Hepatic stellate cell (primary cell): Measurements from ENCODE around the gene SF3B3.
A peak's percentile ranks its signal among the peaks of the same experiment; 100 is the strongest.

Experiments
- DNase-seq: peaks from one replicate; pipeline ENCODE4 v3.0.0; 2011; ENCODE audit warnings: low spot score

Gene SF3B3

DNA sequence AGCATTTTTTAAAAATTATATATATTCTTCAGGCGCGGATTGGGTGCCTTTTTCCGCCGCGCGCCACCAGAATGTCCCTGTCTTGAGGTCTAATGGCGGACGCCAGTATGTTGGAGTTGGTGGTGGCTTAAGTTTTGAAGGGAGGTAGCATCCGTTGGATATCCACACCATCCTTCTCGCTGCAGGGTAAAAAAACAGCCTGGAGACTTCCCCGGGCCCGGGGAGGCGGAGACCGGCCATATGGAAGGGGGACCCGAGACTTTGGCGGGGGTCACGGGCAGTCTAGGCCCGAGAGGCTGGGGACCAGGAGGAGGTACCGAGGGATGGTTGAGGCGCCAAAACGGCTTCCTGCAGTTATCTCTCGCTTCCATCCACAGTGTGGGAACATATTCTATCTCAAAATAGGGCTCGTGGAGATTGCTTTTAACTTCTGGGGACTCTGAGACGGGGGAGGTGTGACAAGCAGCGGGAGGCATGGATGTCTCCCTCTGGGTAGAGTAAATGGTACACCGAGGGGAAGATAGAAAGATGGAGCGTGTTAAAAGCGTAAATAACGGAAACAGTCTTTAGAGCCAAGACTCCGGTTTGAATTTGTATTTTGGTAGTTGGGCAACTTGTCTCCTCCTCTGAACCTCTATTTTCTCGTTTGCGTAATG lies at the start of gene SF3B3:
Gene SF3B3 (plus strand): TSS at position 74 of the 656 bp plus-strand sequence. CDS start 2,841 bp downstream, outside the sequence.
- DNase-seq, result peak; percentile 60

DNA sequence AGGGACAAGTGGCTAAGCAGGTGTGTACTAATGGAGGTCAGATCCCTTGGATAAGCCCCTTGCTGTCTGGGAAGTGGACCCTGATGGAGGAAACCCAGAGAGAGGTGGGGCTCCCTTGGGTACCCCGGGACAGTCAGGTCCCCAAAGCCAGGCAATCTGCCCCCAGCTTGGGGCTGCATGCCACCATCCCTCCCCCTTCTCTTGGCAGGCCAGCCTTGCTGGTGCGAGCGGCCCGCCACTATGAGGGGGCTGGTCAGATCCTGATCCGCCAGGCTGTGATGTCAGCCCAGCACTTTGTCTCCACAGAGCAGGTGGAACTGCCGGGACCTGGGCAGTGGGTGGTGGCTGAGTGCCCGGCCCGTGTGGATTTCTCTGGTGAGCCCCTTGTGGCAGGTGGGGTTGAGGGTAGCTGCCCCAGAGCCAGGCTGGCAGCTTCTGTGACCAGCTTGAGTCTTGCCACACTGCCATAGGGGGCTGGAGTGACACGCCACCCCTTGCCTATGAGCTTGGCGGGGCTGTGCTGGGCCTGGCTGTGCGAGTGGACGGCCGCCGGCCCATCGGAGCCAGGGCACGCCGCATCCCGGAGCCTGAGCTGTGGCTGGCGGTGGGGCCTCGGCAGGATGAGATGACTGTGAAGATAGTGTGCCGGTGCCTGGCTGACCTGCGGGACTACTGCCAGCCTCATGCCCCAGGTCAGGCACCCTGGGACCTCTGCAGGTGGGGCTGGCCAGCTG lies 49.1 kb upstream of the SF3B3 start:
- DNase-seq, result no peak

DNA sequence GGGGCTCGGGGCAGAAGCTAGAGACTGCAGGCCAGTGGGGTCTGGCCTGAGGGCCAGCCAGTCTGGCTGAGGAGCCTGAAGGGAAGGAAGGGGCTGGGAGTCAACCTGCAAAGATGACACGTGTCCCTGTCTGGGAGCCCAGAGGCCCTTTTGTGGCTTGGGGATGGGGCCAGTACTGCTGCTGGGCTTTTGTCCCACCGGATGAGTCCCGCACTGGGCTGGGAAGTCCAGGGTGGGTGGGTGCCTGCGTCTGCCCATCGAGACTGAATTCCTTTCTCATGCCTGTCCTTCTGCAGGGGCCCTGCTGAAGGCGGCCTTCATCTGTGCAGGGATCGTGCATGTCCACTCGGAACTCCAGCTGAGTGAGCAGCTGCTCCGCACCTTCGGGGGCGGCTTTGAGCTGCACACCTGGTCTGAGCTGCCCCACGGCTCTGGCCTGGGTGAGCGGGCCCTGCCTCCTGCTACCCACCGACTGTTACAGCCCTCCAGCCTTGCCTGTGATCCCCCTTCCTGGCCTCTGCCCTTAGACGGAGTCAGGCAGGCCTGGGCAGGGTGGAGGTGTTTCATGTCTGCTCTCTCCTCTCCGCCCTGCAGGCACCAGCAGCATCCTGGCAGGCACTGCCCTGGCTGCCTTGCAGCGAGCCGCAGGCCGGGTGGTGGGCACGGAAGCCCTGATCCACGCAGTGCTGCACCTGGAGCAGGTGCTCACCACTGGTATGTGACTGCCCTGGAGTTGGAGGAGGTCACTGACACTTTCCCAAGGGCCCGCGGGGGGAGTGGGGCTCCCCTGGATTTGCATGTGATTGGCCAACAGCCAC lies 48.4 kb upstream of the SF3B3 start:
- no peak for DNase-seq

DNA sequence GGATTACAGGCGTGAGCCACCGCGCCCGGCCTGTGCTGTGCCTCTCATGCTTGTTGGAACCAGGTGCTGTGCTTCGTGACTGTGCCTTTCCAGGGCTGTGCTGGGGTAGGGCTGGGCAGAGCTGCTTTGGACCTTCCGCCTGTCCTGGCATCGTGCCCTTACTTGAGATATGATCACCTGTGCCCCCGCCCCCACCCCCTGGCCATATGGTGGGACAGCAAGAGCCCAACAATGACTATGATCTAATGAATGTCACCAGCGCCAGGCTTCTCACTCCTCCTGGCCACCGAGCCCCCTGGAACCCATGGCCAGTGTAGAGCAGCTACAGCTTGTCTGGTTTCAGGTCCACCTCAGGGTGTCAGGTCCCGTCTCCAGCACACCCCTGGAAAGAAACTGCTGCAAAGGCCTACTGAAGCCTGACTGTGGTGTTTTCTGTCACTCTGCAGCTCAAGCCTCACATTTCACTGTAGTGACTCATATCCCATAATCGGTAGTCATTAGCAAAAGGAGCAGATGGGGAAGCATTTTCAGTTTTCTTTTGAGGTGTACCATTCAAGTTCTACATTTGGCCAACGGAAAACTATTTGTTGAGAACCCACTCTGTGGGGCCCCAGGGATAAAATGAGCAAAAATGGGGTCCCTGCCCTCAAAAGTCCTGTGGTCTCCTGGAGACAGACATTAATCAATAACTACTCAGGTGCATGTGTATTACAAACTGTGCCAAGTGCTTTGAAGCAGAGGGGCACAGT lies 47.2 kb upstream of the SF3B3 start:
- peak; percentile 97 for DNase-seq

DNA sequence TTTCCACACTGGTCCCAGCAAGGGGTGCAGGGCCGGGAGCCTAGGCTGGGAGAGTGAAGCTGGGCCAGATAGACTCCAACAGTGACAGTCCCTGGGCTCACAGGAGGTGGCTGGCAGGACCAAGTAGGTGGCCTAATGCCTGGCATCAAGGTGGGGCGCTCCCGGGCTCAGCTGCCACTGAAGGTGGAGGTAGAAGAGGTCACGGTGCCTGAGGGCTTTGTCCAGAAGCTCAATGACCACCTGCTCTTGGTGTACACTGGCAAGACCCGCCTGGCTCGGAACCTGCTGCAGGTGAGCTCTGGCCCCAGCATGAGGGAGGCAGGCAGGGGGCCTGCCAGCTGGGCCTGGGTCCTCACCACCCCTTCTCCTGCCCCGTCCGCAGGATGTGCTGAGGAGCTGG lies 45.4 kb upstream of the SF3B3 start:
- DNase-seq, result no peak

DNA sequence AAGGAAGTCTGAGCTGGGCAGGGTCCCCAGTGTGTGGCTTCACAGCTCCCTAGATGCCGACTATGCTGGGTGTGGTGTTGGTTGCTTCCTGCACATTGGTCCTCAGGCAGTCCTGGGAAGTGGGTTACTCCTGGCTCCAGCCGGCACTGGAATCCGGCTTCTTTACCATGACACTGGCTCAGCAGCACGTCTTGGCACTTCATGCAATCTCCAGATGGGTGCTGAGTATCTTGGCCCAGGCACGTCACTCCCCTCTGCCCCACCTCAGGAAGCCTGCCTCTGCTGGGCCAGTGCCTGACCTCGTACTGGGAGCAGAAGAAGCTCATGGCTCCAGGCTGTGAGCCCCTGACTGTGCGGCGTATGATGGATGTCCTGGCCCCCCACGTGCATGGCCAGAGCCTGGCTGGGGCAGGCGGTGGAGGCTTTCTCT lies 44.7 kb upstream of the SF3B3 start:
- no peak for DNase-seq

DNA sequence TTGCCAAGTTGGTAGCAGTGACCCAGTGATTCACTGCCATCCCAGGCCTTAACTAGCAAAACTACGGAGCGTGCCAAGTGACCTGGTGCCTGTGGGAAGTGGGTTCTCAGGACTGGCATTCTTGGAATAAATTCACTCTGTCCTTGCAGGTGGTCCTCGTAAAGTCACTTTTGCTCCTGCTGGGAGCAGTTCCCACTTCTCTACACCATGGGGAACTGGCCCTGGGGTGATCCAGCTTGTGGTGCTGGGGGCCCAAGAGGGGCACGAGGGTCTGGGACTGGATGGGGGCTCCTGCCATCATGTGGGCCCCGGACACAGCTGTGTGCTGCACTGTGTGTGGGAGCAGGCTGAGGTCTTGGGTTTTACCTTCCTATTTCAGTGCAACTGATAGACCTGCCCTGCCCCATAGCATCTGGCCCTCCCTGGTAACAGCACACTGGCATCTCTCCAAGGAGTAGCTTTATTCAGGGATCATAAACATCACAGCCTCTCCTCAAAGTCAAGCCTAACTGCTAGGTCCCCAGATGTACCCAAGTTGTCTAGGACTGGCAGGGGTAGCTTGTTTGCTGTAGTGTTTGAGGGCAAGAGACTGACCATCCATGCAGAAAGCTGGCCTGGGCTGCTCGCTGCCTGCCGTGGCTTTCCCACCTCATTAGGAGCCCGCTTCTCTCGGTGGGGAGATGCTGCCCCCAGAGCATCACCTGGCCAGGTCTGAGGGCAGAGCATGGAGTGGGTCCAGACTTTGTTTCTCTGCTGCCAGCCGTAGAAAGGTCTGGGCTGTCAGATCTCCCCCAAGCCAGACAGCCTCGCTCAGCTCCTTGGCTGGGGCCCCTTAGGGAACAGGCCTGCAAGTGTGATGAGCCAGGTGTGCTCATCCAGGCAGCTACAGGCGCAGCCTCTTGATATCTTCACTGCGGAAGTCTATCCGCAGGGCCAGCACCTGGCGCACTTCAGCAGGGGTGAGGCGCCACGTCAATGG lies 43.2 kb upstream of the SF3B3 start:
- DNase-seq, result no peak

DNA sequence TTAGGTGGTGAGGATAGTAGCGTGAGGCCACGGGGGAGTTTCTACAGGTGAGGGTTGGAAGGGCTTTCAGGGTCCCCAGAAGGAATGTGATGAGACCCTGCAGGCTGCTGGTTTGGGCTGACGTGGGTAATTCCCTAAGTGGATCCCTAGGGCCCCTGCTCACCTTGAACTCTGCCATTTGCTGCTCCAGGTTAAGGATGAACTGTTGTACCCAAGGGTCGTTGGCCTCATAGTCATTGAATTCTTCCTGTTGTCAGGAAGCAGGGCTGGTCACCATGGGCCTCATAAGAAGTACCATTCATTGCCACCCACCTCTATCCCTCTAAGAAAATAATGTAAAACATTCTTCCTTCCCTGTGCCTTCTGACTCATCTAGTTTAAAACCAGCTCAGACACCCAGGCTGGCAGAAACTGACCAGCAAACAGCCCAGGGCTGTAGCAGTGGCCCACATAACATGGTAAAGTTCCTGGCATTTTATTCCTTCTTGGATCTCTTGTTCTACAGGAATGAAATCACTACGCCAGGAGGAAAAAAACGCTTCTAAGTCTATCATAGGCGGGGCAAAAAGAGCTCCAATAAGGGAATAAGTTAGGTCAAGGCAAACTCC lies 41.6 kb upstream of the SF3B3 start:
- peak; percentile 71 for DNase-seq

DNA sequence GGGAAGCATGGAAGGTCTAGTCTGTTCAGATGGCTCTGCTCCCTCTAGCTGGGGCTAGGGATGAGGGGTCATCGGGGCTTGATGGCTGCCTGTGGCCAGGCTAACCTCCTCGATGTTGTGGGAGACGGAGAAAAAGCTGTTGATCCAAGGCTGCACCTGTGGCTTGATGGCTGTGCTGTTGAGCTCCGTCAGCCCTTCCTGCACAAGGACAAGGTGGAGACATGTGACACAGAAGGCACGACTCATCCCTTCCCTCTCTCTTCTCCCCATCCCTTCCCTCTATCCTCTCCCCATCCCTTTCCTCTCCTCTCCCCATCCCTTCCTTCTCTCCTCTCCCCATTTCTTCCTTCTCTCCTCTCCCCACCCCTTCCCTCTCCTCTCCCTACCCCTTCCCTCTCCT lies 41.0 kb upstream of the SF3B3 start:
- DNase-seq, result no peak

DNA sequence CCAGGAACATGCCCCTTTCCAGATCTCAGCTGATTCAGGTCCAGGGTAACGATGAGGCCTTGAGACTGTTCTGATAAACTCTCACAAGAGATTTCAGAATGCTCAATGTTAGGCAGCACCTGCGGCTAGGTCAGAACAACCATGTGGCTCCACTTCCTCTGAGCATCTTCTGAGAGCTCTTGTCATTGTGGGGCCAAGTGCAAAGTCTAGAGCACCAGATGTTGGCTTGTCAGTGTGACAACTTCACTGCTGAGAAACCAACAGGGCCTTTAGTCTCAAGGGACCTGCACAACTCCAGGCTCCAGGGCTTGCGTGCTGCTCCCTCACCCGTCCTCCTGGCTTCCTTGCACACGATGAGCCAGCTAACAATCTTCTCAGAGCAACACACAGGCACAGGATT lies 40.2 kb upstream of the SF3B3 start:
- no peak for DNase-seq

DNA sequence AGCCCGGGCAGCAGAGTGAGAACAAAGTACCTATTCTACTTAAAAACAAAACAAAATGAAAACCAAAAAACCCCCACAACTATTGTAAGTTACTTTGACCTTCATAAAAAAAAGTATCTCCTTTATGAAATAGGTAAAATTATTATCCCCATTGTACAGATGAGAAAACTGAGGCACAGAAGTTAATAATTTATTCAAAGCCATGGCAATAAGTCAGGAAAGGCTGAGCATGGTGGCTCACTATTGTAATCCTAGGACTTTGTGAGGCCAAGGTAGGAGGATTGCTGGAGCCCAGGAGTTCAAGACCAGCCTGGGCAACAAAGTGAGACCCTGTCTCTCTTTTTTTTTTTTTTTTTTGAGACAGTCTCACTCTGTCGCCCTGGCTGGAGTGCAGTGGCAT lies 38.7 kb upstream of the SF3B3 start:
- no peak for DNase-seq

DNA sequence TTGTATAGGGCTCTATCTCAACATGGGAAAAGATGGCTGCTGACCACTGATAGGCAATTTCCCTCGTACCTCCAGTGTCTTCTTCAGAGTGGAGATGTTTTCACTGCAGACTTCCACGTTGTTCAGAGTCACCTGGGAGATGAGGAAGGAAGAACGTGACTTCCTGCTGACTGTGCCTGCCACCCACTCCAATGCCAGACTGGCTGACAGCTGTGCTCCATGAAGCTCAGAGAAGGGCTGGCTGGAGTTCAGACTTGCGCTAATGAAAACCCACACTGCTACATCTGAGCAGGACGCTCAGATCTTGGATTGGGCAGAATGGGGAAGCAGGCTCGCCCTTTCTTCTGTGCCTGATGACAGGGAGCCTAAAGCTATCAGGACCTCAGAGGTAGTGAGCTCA lies 33.4 kb upstream of the SF3B3 start:
- no peak for DNase-seq

DNA sequence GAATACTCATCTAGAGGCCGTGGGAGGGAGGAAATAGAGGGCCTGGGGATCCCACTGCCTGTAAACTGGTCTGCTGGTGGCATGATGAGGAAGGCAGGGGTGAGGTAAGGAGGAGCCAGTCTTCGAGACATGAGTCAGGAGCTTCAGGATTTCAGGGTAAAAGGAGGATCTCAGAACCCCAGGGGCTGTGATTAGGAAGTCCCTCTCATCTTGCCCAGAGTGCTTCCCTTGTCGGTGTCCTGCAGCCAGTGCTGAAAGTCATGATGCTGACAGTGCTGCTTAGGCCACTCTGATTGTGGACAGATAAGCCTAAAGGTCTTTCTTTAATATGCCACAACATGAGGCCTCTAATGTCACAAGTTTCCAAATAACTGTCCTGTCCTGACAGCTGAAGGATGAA lies 29.8 kb upstream of the SF3B3 start:
- no peak for DNase-seq

DNA sequence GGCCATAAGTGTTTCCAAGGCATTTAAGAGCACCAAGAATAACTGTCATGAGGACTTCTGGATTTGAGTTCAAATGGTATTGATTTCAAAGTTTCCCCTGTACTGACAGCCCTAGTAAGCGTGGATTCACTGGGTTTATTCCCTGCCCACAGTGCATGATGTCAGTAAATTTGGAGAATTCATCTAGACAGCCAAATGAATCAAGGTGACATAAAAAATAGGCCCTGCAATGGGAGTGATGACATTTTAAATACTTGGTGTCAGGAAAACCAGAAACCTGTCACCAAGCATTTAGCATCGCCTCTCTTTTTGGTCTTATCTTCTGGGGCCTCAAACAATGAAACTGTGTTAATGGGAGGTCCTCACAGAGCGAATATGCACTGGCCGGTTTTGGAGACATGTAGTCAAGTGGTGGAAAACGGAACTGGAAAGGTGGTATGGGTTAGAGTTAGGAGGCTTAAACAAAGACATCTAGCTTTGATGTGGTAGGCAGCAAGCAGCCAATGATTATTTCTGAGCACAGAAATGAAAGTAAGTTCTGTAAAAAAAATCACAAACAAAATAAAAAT lies 29.3 kb upstream of the SF3B3 start:
- no peak for DNase-seq

DNA sequence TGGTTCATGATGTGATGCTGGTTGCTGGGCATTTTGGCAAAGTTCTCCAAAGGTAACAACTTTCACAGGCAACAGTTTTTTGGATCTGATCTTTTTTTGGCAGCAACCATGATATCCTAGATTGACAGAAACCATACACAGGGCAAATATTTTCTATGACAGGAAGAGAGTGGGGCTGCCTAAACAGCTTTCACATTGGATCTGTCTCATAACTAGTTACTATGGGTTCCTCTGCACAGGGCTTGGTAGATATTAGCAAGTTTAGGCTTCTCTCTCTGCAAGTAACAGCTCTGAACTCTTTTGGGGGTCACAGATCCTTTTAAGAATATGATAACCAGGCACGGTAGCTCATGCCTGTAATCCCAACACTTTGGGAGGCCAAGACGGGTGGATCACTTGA lies 28.8 kb upstream of the SF3B3 start:
- no peak for DNase-seq

DNA sequence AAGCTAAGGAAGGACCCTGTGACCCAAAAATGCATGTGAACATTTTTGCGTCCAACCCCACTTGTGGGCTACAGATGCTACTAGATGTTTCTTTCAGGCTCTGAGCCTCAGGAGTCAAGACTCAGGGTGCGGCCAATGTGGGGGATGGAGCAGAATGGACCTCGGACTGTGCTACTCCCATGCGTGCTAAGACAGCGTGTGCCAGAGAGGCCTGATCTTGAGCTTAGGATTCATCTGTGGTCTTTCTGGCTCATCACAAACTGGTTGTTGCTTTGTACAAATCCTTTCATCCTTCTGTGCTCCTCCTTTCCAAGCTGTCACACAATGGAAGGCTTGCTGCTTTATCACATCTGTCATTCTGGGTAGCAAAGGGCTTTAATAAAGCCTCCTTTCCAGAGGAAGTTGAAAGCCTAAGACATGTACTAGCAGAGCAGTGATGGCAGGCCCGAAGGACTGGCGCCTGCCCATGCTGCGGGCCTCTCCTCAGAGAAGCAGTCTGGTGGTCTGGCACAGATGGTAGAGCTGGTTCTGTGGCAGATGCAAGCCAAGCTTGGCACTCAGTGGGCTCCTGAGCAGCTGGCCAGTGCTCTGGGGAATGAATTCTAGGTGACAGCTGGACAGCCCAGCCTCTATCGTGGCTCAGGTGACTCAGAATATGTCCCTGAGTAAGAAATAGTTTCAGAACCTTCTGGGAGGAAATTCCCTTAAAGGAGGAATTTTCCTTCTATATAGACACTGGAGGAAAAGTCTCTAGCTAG lies 28.0 kb upstream of the SF3B3 start:
- DNase-seq, result no peak

DNA sequence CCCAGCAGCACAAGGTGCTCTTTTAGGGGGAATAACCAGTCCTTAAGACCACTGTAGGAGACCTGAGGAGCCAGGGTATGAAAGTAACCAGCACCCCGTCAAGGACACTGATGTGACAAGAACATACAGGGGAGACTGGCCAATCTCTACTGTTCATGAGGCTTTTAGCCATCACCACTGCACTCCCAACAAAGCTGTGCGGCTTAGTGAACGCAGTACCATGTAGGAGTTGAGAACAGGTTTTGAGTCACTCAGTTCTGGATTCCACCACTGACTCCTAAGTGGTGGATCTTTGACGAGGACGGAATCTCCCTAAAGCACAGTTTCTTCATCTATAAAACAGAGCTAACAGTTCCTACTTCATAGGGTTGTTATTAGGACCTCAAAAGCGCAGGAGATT lies 27.1 kb upstream of the SF3B3 start:
- DNase-seq, result no peak

DNA sequence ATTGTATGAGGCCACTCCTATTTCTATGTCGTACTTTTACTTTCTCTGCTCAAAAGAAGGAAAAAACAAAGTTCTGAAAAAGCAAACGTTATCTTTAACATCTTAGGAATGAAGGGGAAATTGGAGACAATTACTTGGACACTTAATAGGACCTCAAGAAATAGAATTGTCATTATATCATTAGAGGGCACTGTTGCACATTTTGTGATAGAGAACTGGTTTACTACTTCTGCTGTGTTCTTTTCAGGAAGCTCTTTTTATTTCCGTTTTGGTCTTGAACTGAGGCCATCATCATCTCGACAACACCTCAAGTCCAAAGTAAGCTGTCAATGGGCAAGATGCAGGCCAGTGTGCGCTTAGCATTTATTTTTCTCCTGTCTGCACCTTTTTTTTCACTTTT lies 14.9 kb upstream of the SF3B3 start:
- no peak for DNase-seq

DNA sequence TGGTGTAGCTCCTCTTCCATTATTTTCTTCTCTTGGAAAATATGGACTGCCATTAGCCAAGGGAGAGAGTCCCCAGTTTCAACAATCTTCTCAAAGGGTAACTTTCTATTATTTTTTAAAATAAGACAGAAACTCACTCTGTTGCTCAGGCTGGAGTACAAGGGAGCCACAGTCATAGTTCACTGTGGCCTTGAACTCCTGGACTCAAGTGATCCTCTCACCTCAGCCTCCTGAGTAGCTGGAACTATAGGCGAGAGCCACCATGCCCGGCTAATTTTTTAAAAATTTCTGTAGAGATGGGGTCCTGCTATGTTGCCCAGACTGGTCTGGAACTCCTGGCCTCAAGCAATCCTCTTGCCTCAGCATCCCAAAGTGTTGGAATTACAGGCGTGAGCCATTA lies 13.4 kb upstream of the SF3B3 start:
- DNase-seq, result no peak

DNA sequence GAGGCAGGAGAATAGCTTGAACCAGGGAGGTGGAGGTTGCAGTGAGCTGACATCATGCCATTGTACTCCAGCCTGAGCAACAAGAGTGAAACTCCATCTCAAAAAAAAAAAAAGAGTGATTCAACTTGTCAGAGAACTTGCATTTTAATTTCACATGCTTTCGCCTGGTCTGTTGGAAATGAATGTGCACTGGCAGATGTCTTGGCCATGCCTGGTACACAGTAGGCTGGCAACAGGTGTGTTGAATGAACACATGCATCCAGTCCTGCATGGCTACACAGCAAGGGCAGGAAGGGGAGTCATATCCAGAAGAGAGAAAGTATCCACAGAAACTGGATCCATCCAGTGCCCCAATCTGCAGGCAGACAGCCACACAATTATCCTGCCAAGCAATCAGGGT lies 11.8 kb upstream of the SF3B3 start:
- no peak for DNase-seq
